DND-41 (cell line): ENCODE measurements around the gene NECAB3.

ENCODE experiments used
- EZH2 ChIP-seq: IDR thresholded peaks from 3 replicates; pipeline ENCODE4 v1.6.1; 2012; ENCODE audit warnings: borderline replicate concordance, low read depth, mild to moderate bottlenecking, moderate library complexity, low read length, inconsistent platforms; ENCODE audit not compliant: severe bottlenecking
- TF ChIP-seq, protein P1 (sequence below): IDR thresholded peaks from 2 replicates; pipeline ENCODE4 v1.5.1; 2012; ENCODE audit warnings: borderline replicate concordance, low read length, moderate library complexity, mild to moderate bottlenecking; ENCODE audit not compliant: poor library complexity, severe bottlenecking; ENCODE audit errors: extremely low read depth

DNA sequence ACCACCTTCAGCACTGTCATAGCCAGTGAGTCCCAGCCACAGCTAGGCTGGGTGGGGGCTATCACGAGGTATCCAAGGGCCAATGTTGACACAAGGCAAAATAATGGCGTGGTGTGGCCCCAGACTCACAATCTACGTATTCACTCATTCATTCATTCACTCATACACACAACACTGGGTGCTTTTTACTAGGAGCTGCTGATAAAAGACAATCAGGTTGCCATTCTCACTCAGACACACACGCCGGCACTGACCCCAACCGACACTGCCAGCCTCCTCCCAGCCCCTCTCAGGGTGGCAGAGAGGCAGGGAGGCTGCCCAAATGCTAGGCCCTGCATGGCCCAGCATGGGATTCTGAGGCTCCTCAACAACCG lies 13.6 kb downstream of the NECAB3 start:
- no peak for TF ChIP-seq EZH2
- TF ChIP-seq, protein P1, sequence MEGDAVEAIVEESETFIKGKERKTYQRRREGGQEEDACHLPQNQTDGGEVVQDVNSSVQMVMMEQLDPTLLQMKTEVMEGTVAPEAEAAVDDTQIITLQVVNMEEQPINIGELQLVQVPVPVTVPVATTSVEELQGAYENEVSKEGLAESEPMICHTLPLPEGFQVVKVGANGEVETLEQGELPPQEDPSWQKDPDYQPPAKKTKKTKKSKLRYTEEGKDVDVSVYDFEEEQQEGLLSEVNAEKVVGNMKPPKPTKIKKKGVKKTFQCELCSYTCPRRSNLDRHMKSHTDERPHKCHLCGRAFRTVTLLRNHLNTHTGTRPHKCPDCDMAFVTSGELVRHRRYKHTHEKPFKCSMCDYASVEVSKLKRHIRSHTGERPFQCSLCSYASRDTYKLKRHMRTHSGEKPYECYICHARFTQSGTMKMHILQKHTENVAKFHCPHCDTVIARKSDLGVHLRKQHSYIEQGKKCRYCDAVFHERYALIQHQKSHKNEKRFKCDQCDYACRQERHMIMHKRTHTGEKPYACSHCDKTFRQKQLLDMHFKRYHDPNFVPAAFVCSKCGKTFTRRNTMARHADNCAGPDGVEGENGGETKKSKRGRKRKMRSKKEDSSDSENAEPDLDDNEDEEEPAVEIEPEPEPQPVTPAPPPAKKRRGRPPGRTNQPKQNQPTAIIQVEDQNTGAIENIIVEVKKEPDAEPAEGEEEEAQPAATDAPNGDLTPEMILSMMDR, result no peak
